Fibroblast of lung (primary cell): ENCODE data around the gene MMS19. TPM values are rescaled to one million over a fixed set of nuclear protein-coding genes. Genes with fewer than 3 reads are reported as not detected.

Experiments used
- DNase-seq, 2 donors: peaks; one replicate each; pipeline versions ENCODE4 v3.0.0 to v3.0.0-alpha.2; 2010; ENCODE audit warnings: low read depth in 2 of 2
- H2AFZ ChIP-seq: 2 replicates; pipeline ENCODE4 v1.5.1; 2012; ENCODE audit warnings: low read length, control low read depth, inconsistent platforms
- H3K27ac ChIP-seq: 2 replicates; pipeline ENCODE4 v1.5.1; 2011; ENCODE audit warnings: low read length, control low read depth; ENCODE audit not compliant: insufficient read depth
- H3K27me3 ChIP-seq: 2 replicates; pipeline ENCODE4 v1.5.1; 2011; ENCODE audit warnings: mild to moderate bottlenecking, low read length; ENCODE audit not compliant: control insufficient read depth, insufficient read depth
- H3K36me3 ChIP-seq: 2 replicates; pipeline ENCODE4 v1.5.1; 2011; ENCODE audit warnings: low read length; ENCODE audit not compliant: control insufficient read depth, insufficient read depth
- H3K4me1 ChIP-seq: 2 replicates; pipeline ENCODE4 v1.5.1; 2011; ENCODE audit warnings: low read length; ENCODE audit not compliant: control insufficient read depth, insufficient read depth; ENCODE audit errors: extremely low read depth
- H3K4me2 ChIP-seq: 2 replicates; pipeline ENCODE4 v1.5.1; 2011; ENCODE audit warnings: low read length, control low read depth; ENCODE audit not compliant: insufficient read depth; ENCODE audit errors: extremely low read depth
- H3K4me3 ChIP-seq, 4 experiments: fragments of 200-600 bp in 1 of 4; sonication (generic) in 1 of 4; replicated peaks in 1 of 4; 2 replicates each; pipeline ENCODE4 v1.5.1; 2011 to 2016; ENCODE audit warnings: low read length in 4 of 4, low read depth in 3 of 4, mild to moderate bottlenecking in 3 of 4, control low read depth in 2 of 4, inconsistent platforms in 1 of 4, mixed read lengths in 1 of 4; ENCODE audit not compliant: insufficient read depth in 1 of 4; ENCODE audit errors: control extremely low read depth in 1 of 4
- H3K79me2 ChIP-seq: 2 replicates; pipeline ENCODE4 v1.5.1; 2012; ENCODE audit warnings: mild to moderate bottlenecking, low read length, inconsistent platforms; ENCODE audit not compliant: control insufficient read depth, insufficient read depth
- H3K9ac ChIP-seq: 2 replicates; pipeline ENCODE4 v1.5.1; 2011; ENCODE audit warnings: mild to moderate bottlenecking, low read length, control low read depth; ENCODE audit not compliant: insufficient read depth
- H3K9me3 ChIP-seq: 2 replicates; pipeline ENCODE4 v1.5.1; 2012; ENCODE audit warnings: low read depth, low read length; ENCODE audit not compliant: control insufficient read depth, insufficient read depth
- H4K20me1 ChIP-seq: 2 replicates; pipeline ENCODE4 v1.5.1; 2011; ENCODE audit warnings: low read length; ENCODE audit not compliant: control insufficient read depth, insufficient read depth; ENCODE audit errors: extremely low read depth
- EZH2 ChIP-seq: IDR thresholded peaks from 2 replicates; pipeline ENCODE4 v1.5.1; 2012; ENCODE audit warnings: low read length, control low read depth, mild to moderate bottlenecking; ENCODE audit errors: missing control alignments
- polyA plus RNA-seq, 2 donors: library from polyadenylated mRNA; depleted of rRNA in 1 of 2; stranded (reverse) in 1 of 2; unstranded in 1 of 2; fragments of >200 nt; gene quantifications; 2 replicates each; pipeline ENCODE4 v1.2.1, GENCODE V29; 2011 to 2012; ENCODE audit warnings: missing spikeins in 1 of 2
- total RNA-seq: library from RNA; depleted of rRNA; stranded (reverse); fragments of >200 nt; gene quantifications from 2 replicates; pipeline ENCODE4 v1.2.1, GENCODE V29; 2014
- TF ChIP-seq, protein P1 (sequence below), 2 donors: IDR thresholded peaks in 1 of 2; conservative IDR thresholded peaks in 1 of 2; 1 replicate in 1 of 2; 2 replicates in 1 of 2; pipeline ENCODE4 v1.5.1; 2011 to 2012; ENCODE audit warnings: low read length in 2 of 2, control low read depth in 1 of 2, inconsistent platforms in 1 of 2, low read depth in 1 of 2, mild to moderate bottlenecking in 1 of 2

The MMS19 gene
- total and polyA plus RNA-seq, 2 donors (not counting 1 experiment from before 2014, with no cell fraction given), result 44.7 to 64.7 TPM

DNA sequence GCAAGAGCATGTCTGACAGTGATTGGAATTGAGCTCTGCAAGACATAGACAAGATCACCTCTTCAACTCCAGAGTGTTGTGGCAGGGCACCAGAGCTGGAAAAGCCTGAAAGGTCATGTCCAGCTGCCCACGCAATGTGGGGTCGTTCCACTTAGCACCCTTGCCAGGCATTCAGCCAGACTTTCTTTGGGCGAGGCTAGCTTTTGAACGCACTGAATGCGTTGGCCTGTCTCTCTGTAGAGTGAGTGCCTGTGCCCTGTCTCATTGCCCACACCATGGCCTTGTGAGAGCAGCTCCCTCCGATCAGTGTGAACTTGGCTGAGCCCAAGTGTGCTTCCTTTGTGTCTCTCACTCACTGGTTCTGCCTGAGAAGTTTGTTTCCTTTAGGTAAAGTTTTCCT lies 23.8 kb upstream of the MMS19 start:
- H3K4me1 ChIP-seq, result peaks cover 6% of the 10 kb centered on the region
- no peak overlapping the region for H3K27ac ChIP-seq
- H3K36me3 ChIP-seq, result no peaks in the 10 kb centered on the region
- no peak overlapping the region for H3K9ac ChIP-seq
- no peak overlapping the region for H2AFZ ChIP-seq
- peaks cover 5% of the 10 kb centered on the region for H4K20me1 ChIP-seq
- peaks cover 10% of the 10 kb centered on the region for H3K79me2 ChIP-seq
- H3K27me3 ChIP-seq, result no peaks in the 10 kb centered on the region
- no peak overlapping the region for H3K4me2 ChIP-seq
- H3K4me3 ChIP-seq, result no peak overlapping the region
- TF ChIP-seq, protein P1, sequence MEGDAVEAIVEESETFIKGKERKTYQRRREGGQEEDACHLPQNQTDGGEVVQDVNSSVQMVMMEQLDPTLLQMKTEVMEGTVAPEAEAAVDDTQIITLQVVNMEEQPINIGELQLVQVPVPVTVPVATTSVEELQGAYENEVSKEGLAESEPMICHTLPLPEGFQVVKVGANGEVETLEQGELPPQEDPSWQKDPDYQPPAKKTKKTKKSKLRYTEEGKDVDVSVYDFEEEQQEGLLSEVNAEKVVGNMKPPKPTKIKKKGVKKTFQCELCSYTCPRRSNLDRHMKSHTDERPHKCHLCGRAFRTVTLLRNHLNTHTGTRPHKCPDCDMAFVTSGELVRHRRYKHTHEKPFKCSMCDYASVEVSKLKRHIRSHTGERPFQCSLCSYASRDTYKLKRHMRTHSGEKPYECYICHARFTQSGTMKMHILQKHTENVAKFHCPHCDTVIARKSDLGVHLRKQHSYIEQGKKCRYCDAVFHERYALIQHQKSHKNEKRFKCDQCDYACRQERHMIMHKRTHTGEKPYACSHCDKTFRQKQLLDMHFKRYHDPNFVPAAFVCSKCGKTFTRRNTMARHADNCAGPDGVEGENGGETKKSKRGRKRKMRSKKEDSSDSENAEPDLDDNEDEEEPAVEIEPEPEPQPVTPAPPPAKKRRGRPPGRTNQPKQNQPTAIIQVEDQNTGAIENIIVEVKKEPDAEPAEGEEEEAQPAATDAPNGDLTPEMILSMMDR (conservative IDR thresholded peaks at IDR 0.05 in 1 of 2, IDR thresholded peaks at IDR 0.05 in 1 of 2; ENCODE audit: low read depth in 1 of 2, low read length in 2 of 2), result no peak
- no peak for TF ChIP-seq EZH2
- no peak for DNase-seq
- H3K9me3 ChIP-seq, result no peaks in the 10 kb centered on the region

DNA sequence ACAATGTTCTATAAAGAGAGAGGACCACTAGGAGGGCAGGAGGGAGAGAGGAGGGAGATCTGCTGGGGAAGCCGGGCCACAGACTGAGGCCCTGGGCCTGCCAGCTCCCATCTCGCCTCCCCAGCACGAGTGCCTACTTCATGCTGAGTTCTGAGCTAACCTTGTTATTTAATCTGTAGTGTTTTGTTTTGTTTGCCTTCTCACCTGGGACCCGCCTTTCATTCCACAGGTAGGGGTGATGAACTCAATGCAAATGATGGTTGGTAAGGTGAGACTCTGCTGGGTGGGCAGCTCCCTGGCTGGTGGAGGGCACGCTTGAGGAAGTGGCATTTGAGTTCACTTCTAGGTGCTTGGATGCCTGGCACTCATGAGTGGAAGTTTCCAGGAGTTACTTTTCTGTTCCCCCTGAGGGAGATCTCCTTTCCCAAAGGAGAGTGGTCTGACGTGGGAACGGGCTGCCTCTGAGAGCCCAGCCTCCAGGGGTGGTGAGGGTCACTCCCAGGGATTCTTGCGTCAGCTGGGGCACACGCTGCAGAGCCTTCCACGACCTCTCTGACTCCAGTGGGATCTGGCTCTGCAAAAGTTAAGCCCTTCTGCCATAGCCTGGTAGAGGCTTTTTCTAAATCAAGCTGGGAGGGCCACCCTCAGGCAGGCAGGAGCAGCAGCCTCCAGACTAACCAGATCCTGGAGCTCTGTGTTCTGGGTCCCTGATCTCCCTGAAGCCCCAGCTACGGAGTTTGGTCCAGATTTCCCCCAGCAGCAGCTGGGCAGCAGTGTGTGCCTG lies 22.9 kb upstream of the MMS19 start:
- Histone ChIP-seq H3K9me3 (no peaks in the 10 kb centered on the region), H3K79me2 (peaks cover 10% of the 10 kb centered on the region)
- no peak for TF ChIP-seq EZH2
- TF ChIP-seq, protein P1 (conservative IDR thresholded peaks at IDR 0.05 in 1 of 2, IDR thresholded peaks at IDR 0.05 in 1 of 2; ENCODE audit: low read depth in 1 of 2, low read length in 2 of 2), result no peak

DNA sequence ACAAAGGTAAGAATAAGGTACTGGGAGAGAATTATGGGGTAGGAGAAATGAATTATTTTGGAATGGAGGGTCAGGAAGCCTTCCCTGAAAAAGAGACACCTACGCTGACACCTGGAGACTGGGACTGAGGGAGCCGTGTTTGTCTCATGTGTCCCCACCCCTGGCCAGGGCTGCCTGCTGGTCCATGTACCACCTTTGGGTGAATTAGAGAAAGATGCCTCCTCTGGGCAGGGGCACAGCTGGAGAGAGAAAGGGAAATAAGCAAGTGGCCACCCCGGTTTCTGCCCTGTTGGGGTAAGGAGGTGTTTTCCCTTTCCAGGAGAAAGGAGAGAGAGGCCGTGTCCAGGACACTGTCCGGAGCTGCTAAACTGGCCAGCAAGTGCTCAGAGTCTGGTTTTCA lies 22.3 kb upstream of the MMS19 start:
- Histone ChIP-seq H3K9me3 (no peaks in the 10 kb centered on the region), H3K36me3 (no peaks in the 10 kb centered on the region), H4K20me1 (peaks cover 5% of the 10 kb centered on the region), H3K79me2 (peaks cover 10% of the 10 kb centered on the region), H2AFZ (no peak overlapping the region), H3K4me2 (no peak overlapping the region), H3K27me3 (no peaks in the 10 kb centered on the region), H3K9ac (no peak overlapping the region), H3K4me1 (peaks cover 6% of the 10 kb centered on the region), H3K4me3 (no peak overlapping the region), H3K27ac (no peak overlapping the region)
- DNase-seq, result no peak
- TF ChIP-seq, protein P1 (conservative IDR thresholded peaks at IDR 0.05 in 1 of 2, IDR thresholded peaks at IDR 0.05 in 1 of 2; ENCODE audit: low read depth in 1 of 2, low read length in 2 of 2), result no peak
- TF ChIP-seq EZH2, result no peak

More for the DNA sequence above, 22.9 kb upstream of the MMS19 start:
- Histone ChIP-seq H3K4me2 (no peak overlapping the region), H3K4me1 (peaks cover 6% of the 10 kb centered on the region), H3K36me3 (no peaks in the 10 kb centered on the region), H2AFZ (no peak overlapping the region), H3K9ac (no peak overlapping the region), H3K27ac (no peak overlapping the region), H3K27me3 (no peaks in the 10 kb centered on the region), H4K20me1 (peaks cover 5% of the 10 kb centered on the region), H3K4me3 (no peak overlapping the region)
- no peak for DNase-seq
